Heart left ventricle (tissue), 13 donors: ENCODE data around the gene ENTPD7.

Experiments
- CTCF ChIP-seq, 12 donors: fragments of 200-600 bp; sonication (generic) in 4 of 12; IDR thresholded peaks; one replicate each; pipeline versions ENCODE4 v1.5.0 to v1.8.0; 2018 to 2022; ENCODE audit warnings: antibody characterized with exemption in 12 of 12, mild to moderate bottlenecking in 5 of 12
- POLR2A ChIP-seq, 2 donors: fragments of 450-650 bp; IDR thresholded peaks; one replicate each; pipeline ENCODE4 v1.6.1; 2017; ENCODE audit warnings: antibody characterized with exemption in 2 of 2, mild to moderate bottlenecking in 2 of 2, moderate library complexity in 2 of 2
- donor health status: ischemic (EF 13 %, LVEDD 7.1; RV severe dilation, severe dysfunction).
- donor health status: DM: no; HTN: yes; CAD: no.
- donor health status: DM: no; HTN: no; CAD: no.
- donor health status: ischemic (EF 25% LVEDD 6.9; RV normal size, moderate dysfunction).
- donor health status: ischemic (EF 25% LVEDD 5.7; RV mildly dilated, moderate dysfunction).
- donor health status: ischemic (EF 35%, LVEDD 5.7; RV mildly dilated, moderate dysfunction).
- donor health status: nonischemic (EF 11% LVEDD 7.7; RV severe dilation, severe dysfunction).
- donor health status: DM: yes; HTN: yes; CAD: no.
- donor health status: PGD.
- donor health status: ischemic (EF 29% LVEDD 5.4; RV normal size, mild dysfunction).
- donor health status: nonischemic (EF 23%, LVEDD 6.1; RV moderate dilation, normal function).

GRCh38 chr10:99659868-99660366 lies 608 bp downstream of the ENTPD7 start:
- no peak for TF ChIP-seq CTCF (IDR thresholded peaks at IDR 0.05)
- TF ChIP-seq POLR2A (IDR thresholded peaks at IDR 0.05), result no peak
